Mucosa of rectum (tissue), 2 donors: ENCODE results near the gene NELL1.

ENCODE experiments used
- H3K27ac ChIP-seq, 2 donors: one replicate each; pipeline ENCODE4 v1.7.0; 2013; ENCODE audit warnings: inconsistent platforms in 2 of 2, low read depth in 2 of 2, low read length in 2 of 2
- H3K27me3 ChIP-seq, 2 donors: one replicate each; pipeline ENCODE4 v1.7.0; 2013; ENCODE audit warnings: low read length in 2 of 2; ENCODE audit not compliant: control insufficient read depth in 2 of 2, insufficient read depth in 2 of 2
- H3K36me3 ChIP-seq, 2 donors: one replicate each; pipeline ENCODE4 v1.7.0; 2013; ENCODE audit warnings: low read length in 2 of 2; ENCODE audit not compliant: control insufficient read depth in 2 of 2, insufficient read depth in 2 of 2
- H3K4me1 ChIP-seq, 2 donors: one replicate each; pipeline ENCODE4 v1.7.0; 2013; ENCODE audit warnings: low read length in 2 of 2, mild to moderate bottlenecking in 1 of 2; ENCODE audit not compliant: control insufficient read depth in 2 of 2, insufficient read depth in 2 of 2
- H3K4me3 ChIP-seq, 2 donors: one replicate each; pipeline ENCODE4 v1.7.0; 2013; ENCODE audit warnings: low read length in 2 of 2
- H3K9ac ChIP-seq, 2 donors: one replicate each; pipeline ENCODE4 v1.7.0; 2013; ENCODE audit warnings: low read length in 2 of 2, low read depth in 1 of 2, mild to moderate bottlenecking in 1 of 2
- H3K9me3 ChIP-seq, 2 donors: one replicate each; pipeline ENCODE4 v1.7.0; 2013; ENCODE audit warnings: low read length in 2 of 2; ENCODE audit not compliant: control insufficient read depth in 2 of 2
- donor health status: healthy.
- donor health status: Normal muscosa, but diverticular disease.

Gene NELL1

DNA sequence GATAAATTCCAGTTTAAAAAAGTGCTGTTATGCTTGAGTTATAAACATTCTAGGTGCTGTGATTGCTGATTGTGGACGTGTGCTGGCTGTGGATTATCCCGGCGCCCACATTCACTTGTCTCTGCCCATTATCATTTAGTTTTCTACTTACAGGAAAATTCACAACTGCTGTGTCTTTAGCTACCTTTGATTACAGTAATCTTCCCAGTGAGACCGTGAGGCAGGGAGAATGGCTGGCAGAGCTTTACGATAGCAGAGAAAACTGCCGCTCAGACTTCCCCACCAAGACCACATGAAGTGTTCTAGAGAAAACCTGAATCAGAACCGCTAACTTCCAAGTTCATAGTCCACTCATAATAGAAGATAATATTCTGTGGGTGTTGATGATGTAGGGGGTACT is 34.6 kb upstream of the NELL1 start:
- Histone ChIP-seq H3K36me3 (no peaks in the 10 kb centered on the region), H3K4me1 (no peaks in the 10 kb centered on the region)

DNA sequence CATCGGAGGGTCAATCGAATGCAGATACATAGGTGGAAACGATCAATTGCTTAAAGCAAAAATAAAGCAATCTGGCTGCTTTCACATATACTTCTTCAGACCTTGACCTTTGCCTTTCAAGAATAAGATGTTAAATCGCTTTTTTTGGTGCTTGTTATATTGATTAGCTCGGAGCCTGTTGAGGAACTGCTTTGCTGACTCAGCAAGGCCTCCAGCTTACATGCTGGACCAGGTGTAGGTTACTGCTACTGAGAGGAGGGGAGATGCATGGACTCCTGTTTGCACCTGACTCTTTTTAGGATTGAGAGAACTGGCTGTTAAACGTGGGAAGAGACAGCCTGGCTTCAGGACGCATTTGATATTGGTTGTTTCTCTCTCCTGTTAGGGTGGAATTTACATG is 31.3 kb upstream of the NELL1 start:
- H3K4me1 ChIP-seq, result no peaks in the 10 kb centered on the region
- no peak overlapping the region for H3K4me3 ChIP-seq
- H3K36me3 ChIP-seq, result no peaks in the 10 kb centered on the region
- H3K9me3 ChIP-seq, result no peaks in the 10 kb centered on the region
- no peak overlapping the region for H3K27ac ChIP-seq
- H3K9ac ChIP-seq, result no peak overlapping the region
- no peaks in the 10 kb centered on the region for H3K27me3 ChIP-seq

More for the DNA sequence above, 34.6 kb upstream of the NELL1 start:
- Histone ChIP-seq H3K4me3 (no peak overlapping the region), H3K9me3 (no peaks in the 10 kb centered on the region), H3K9ac (no peak overlapping the region), H3K27ac (no peak overlapping the region), H3K27me3 (no peaks in the 10 kb centered on the region)

- Histone ChIP-seq H3K36me3 (no peaks in the 10 kb centered on the region), H3K27me3 (no peaks in the 10 kb centered on the region), H3K27ac (no peak overlapping the region), H3K9ac (no peak overlapping the region), H3K4me3 (no peak overlapping the region), H3K9me3 (no peaks in the 10 kb centered on the region), H3K4me1 (no peaks in the 10 kb centered on the region)
Measured at GRCh38 chr11:20639688-20640087, 29.7 kb upstream of the NELL1 start.

DNA sequence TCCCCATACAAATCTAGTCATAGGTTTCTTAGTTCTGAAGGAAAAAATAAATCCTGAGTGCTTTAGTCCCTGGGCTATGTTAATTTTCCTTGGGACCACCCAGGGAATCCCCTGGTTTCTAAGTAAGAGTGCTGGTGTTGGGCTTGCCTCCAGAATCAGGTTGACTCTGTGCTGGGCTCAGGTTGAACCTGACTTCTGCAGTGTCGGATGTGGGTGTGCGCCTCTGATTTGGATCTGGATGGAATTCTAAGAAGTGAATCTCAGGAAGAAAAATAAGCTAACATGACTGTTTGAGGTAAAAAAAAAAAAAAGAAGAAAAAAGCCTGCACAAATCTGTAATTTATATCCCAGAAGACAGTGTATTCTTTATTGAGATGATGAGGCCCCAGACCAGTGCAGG is 29.0 kb upstream of the NELL1 start:
- no peak overlapping the region for H3K4me3 ChIP-seq
- H3K27me3 ChIP-seq, result no peaks in the 10 kb centered on the region
- H3K4me1 ChIP-seq, result no peaks in the 10 kb centered on the region
- no peak overlapping the region for H3K9ac ChIP-seq
- no peaks in the 10 kb centered on the region for H3K9me3 ChIP-seq
- no peak overlapping the region for H3K27ac ChIP-seq
- no peaks in the 10 kb centered on the region for H3K36me3 ChIP-seq

- Histone ChIP-seq H3K27ac (no peak overlapping the region), H3K36me3 (no peaks in the 10 kb centered on the region), H3K27me3 (peaks cover 0 to 3% of the 10 kb centered on the region in 2 donors), H3K9ac (no peak overlapping the region), H3K4me3 (no peak overlapping the region), H3K9me3 (no peaks in the 10 kb centered on the region), H3K4me1 (no peaks in the 10 kb centered on the region)
Measured at GRCh38 chr11:20644360-20644759, 25.0 kb upstream of the NELL1 start.

DNA sequence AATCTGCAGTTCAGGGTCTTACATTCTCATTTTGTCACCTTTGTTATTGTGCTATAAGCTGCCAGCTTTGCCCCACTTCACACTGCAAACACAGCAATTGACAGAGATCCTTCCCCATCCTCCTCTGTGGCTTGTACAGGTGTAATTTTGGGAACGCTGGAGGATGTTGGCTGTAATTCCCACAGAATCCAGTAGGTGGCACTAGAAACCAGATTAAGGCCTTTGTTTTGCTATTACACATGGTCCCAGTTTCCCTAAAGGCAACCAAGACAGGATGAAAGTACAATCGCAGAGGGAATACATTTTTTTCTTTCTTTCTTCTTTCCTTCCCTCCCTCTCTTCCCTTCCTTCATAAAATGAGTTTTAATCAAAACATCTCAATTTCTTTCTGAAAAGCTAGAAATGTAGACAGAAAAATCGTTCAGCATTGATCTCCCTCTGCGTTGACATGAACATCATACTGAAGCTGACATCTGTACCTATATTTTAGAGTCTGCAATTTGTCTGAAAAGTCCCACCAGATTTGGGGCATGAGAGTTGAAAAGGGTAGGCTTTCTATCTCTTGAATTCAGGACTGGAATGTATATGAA is 21.3 kb upstream of the NELL1 start:
- no peak overlapping the region for H3K9ac ChIP-seq
- no peaks in the 10 kb centered on the region for H3K36me3 ChIP-seq
- no peak overlapping the region for H3K4me3 ChIP-seq
- H3K9me3 ChIP-seq, result no peaks in the 10 kb centered on the region
- no peak overlapping the region for H3K27ac ChIP-seq
- H3K4me1 ChIP-seq, result no peaks in the 10 kb centered on the region
- peaks cover 0 to 3% of the 10 kb centered on the region in 2 donors for H3K27me3 ChIP-seq

DNA sequence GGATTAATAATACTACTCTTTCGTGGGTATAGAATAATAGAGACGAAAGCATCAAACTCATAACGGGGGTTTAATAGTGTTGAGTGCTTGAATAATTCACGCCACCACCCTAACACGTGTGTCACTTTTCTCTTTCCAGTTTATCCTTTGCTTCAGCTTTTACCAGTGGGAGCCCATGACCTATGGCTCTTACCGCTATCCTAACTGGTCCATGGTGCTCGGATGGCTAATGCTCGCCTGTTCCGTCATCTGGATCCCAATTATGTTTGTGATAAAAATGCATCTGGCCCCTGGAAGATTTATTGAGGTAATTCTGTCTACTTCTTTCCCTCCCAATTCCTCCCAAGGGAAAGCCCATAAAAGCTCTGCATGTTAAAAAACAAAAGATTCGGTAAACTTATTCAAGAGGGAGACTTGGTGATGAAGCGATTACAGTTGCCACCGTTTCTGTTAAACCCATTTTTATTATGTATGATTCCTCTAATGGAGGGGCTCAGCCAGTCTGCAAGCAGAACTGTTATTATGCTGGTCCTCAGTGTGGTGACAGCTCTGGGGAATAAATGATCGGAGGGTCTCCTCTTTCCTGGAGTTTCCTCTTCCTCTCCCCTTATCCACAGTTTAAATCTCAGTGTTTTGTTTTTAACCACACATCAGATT is 17.1 kb upstream of the NELL1 start:
- no peak overlapping the region for H3K27ac ChIP-seq
- peaks cover 0 to 3% of the 10 kb centered on the region in 2 donors for H3K27me3 ChIP-seq
- H3K9me3 ChIP-seq, result no peaks in the 10 kb centered on the region
- no peak overlapping the region for H3K4me3 ChIP-seq
- H3K4me1 ChIP-seq, result no peaks in the 10 kb centered on the region
- H3K36me3 ChIP-seq, result no peaks in the 10 kb centered on the region
- H3K9ac ChIP-seq, result no peak overlapping the region

DNA sequence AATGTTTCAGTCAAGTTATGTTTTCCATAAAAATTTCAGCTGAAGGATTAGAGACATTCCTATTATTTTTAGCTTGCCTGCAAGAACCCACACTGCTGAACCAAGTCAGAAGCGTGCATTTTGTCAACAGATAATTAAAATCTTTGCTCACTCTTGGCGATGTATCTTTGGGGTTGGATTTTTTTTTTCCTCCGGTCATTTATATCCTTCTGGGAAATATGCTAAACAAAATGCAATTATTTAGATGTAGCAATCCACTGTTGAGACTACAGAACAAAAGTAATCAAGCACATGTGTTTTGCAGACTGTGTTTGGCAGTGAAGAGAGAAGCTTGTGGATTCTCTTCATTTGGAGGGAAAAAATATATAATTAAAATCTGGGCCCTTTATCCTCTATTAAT is 15.3 kb upstream of the NELL1 start:
- no peak overlapping the region for H3K4me3 ChIP-seq
- H3K27me3 ChIP-seq, result no peaks in the 10 kb centered on the region
- H3K9me3 ChIP-seq, result no peaks in the 10 kb centered on the region
- H3K4me1 ChIP-seq, result no peaks in the 10 kb centered on the region
- H3K27ac ChIP-seq, result no peak overlapping the region
- H3K36me3 ChIP-seq, result no peaks in the 10 kb centered on the region
- H3K9ac ChIP-seq, result no peak overlapping the region

- Histone ChIP-seq H3K4me3 (no peak overlapping the region), H3K36me3 (no peaks in the 10 kb centered on the region), H3K9ac (no peak overlapping the region), H3K9me3 (no peaks in the 10 kb centered on the region), H3K27me3 (no peaks in the 10 kb centered on the region), H3K4me1 (no peaks in the 10 kb centered on the region), H3K27ac (no peak overlapping the region)
Measured at GRCh38 chr11:20656901-20657300, 12.5 kb upstream of the NELL1 start.

DNA sequence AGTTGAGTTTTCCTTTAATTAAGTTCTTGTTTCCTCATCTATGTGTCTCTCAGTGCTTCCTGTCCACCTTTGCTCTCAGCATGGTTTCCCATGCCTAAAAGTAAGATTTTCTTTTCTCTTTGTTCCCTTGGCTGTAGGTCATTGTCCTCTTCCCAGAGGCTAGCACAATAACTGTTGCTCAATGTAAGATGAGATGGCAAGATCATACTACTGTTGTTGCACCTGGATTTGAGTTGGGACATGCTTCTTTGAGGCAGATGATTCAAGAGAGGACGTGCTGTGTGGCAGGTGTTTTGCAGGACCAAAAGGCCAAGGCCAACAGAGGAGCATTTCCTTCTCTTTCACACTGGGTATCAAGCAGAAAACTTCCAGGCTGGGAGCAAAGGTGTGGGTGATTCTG is 11.3 kb upstream of the NELL1 start:
- no peaks in the 10 kb centered on the region for H3K4me1 ChIP-seq
- no peak overlapping the region for H3K9ac ChIP-seq
- H3K27me3 ChIP-seq, result no peaks in the 10 kb centered on the region
- H3K9me3 ChIP-seq, result no peaks in the 10 kb centered on the region
- no peaks in the 10 kb centered on the region for H3K36me3 ChIP-seq
- H3K4me3 ChIP-seq, result no peak overlapping the region
- no peak overlapping the region for H3K27ac ChIP-seq
